ENCODE data around the gene SENP2. TPM values are rescaled to one million over a fixed set of nuclear protein-coding genes. Genes with fewer than 3 reads are reported as not detected.
"Not testable (repeated sequence)": the region's sequence is repeated elsewhere in the genome, so short reads cannot be mapped to it uniquely, and the experiment has no call there.

Gene SENP2
- total and polyA plus RNA-seq, 4 donors: 7.9 to 23.3 (median 11.3) TPM

DNA sequence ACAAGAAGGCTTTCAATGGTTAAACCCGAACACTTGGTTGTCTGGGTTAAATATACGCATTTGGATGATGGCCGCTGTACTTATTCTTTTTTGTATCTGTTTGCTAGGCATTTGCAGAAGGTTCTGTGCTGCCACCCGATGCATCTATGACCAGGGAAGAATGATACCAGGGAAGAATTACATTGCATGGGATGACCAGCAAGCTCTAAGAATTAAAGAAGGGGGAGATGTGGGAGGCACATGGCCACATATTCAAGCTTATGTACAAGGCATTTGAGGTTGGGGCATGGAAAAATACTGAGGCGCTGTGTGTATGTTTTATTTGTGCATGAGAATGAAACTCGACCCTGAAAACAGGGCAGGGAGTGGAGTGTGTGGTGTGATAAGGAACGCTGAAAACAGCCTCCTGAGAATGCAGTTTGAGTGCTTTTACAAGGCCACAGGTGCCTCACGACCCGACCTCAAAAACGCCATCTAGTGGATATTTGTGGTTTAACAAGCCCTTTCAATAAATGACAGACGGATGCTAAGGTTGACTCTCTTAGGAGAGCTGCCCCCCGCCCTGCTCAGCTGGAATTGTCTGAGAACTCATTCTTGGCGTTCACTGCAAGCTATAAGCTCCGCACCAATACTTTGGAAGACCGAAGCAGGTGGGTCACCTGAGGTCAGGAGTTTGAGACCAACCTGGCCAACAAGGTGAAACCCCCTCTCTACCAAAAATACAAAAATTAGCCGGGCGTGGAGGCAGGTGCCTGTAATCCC lies 10.8 kb upstream of the SENP2 start:
- not testable (repeated sequence) for H3K4me3 ChIP-seq (ENCODE audit: low read depth in 1 of 3, low read length in 3 of 3); H3K27ac ChIP-seq (ENCODE audit: low read depth in 1 of 2, low read length in 2 of 2); H3K4me1 ChIP-seq (ENCODE audit: control insufficient read depth in 4 of 4, insufficient read depth in 4 of 4, low read length in 3 of 4); H3K9ac ChIP-seq (ENCODE audit: low read depth in 1 of 2, low read length in 2 of 2); H3K9me3 ChIP-seq (ENCODE audit: control insufficient read depth in 4 of 4, low read length in 3 of 4); DNase-seq (ENCODE audit: low spot score); H3K36me3 ChIP-seq (ENCODE audit: control insufficient read depth in 4 of 4, insufficient read depth in 3 of 4, low read depth in 1 of 4, low read length in 3 of 4); H3K27me3 ChIP-seq (ENCODE audit: control insufficient read depth in 4 of 4, insufficient read depth in 4 of 4, low read length in 3 of 4)
- WGBS: 31% methylated on average over 17 of the region's 17 CpGs
- TF ChIP-seq, protein P1, sequence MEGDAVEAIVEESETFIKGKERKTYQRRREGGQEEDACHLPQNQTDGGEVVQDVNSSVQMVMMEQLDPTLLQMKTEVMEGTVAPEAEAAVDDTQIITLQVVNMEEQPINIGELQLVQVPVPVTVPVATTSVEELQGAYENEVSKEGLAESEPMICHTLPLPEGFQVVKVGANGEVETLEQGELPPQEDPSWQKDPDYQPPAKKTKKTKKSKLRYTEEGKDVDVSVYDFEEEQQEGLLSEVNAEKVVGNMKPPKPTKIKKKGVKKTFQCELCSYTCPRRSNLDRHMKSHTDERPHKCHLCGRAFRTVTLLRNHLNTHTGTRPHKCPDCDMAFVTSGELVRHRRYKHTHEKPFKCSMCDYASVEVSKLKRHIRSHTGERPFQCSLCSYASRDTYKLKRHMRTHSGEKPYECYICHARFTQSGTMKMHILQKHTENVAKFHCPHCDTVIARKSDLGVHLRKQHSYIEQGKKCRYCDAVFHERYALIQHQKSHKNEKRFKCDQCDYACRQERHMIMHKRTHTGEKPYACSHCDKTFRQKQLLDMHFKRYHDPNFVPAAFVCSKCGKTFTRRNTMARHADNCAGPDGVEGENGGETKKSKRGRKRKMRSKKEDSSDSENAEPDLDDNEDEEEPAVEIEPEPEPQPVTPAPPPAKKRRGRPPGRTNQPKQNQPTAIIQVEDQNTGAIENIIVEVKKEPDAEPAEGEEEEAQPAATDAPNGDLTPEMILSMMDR (IDR thresholded peaks at IDR 0.05; ENCODE audit: low read depth, low read length, missing input control): peak; percentile 47
- peak; percentile 63 to 77 for TF ChIP-seq RAD21 (IDR thresholded peaks at IDR 0.05)

DNA sequence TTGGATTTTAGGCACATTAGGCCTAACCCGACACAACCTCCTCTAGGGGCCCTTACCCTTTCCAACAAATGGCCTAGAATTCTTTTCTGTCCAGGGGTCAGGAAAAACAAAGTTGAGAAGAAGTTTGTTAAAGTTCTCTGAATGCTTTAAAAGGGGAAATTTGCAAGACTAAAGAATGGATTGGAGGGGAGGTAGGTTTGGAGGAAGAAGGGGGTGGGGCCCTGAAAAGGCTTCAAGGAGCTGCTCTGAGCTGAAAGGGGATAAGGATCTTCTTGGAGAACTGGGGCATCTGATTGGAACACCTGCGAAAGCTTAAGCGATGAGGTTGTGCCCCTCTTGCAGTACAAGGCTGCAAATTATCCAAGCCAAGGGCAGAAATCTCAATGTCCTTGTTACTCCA lies 3.9 kb upstream of the SENP2 start:
- no peak for TF ChIP-seq RAD21 (IDR thresholded peaks at IDR 0.05)
- no peak for TF ChIP-seq GABPA (IDR thresholded peaks at IDR 0.05 in 1 of 2, conservative IDR thresholded peaks at IDR 0.05 in 1 of 2)
- no peak for TF ChIP-seq TAF1 (conservative IDR thresholded peaks at IDR 0.05)
- TF ChIP-seq, protein P2, sequence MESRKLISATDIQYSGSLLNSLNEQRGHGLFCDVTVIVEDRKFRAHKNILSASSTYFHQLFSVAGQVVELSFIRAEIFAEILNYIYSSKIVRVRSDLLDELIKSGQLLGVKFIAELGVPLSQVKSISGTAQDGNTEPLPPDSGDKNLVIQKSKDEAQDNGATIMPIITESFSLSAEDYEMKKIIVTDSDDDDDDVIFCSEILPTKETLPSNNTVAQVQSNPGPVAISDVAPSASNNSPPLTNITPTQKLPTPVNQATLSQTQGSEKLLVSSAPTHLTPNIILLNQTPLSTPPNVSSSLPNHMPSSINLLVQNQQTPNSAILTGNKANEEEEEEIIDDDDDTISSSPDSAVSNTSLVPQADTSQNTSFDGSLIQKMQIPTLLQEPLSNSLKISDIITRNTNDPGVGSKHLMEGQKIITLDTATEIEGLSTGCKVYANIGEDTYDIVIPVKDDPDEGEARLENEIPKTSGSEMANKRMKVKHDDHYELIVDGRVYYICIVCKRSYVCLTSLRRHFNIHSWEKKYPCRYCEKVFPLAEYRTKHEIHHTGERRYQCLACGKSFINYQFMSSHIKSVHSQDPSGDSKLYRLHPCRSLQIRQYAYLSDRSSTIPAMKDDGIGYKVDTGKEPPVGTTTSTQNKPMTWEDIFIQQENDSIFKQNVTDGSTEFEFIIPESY (IDR thresholded peaks at IDR 0.05): no peak
- TF ChIP-seq, protein P3, sequence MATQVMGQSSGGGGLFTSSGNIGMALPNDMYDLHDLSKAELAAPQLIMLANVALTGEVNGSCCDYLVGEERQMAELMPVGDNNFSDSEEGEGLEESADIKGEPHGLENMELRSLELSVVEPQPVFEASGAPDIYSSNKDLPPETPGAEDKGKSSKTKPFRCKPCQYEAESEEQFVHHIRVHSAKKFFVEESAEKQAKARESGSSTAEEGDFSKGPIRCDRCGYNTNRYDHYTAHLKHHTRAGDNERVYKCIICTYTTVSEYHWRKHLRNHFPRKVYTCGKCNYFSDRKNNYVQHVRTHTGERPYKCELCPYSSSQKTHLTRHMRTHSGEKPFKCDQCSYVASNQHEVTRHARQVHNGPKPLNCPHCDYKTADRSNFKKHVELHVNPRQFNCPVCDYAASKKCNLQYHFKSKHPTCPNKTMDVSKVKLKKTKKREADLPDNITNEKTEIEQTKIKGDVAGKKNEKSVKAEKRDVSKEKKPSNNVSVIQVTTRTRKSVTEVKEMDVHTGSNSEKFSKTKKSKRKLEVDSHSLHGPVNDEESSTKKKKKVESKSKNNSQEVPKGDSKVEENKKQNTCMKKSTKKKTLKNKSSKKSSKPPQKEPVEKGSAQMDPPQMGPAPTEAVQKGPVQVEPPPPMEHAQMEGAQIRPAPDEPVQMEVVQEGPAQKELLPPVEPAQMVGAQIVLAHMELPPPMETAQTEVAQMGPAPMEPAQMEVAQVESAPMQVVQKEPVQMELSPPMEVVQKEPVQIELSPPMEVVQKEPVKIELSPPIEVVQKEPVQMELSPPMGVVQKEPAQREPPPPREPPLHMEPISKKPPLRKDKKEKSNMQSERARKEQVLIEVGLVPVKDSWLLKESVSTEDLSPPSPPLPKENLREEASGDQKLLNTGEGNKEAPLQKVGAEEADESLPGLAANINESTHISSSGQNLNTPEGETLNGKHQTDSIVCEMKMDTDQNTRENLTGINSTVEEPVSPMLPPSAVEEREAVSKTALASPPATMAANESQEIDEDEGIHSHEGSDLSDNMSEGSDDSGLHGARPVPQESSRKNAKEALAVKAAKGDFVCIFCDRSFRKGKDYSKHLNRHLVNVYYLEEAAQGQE (IDR thresholded peaks at IDR 0.05): no peak
- no peak for TF ChIP-seq FOXA2 (IDR thresholded peaks at IDR 0.05)
- Histone ChIP-seq H3K9me3 (ENCODE audit: control insufficient read depth in 4 of 4, low read length in 3 of 4) (no peaks in the 10 kb centered on the region), H3K4me1 (ENCODE audit: control insufficient read depth in 4 of 4, insufficient read depth in 4 of 4, low read length in 3 of 4) (peaks cover 3 to 13% (median 8%) of the 10 kb centered on the region in 4 donors), H3K27ac (ENCODE audit: low read depth in 1 of 2, low read length in 2 of 2) (no peak overlapping the region), H3K27me3 (ENCODE audit: control insufficient read depth in 4 of 4, insufficient read depth in 4 of 4, low read length in 3 of 4) (no peaks in the 10 kb centered on the region), H3K36me3 (ENCODE audit: control insufficient read depth in 4 of 4, insufficient read depth in 3 of 4, low read depth in 1 of 4, low read length in 3 of 4) (no peaks in the 10 kb centered on the region), H3K4me3 (ENCODE audit: low read depth in 1 of 3, low read length in 3 of 3) (no peak overlapping the region), H3K9ac (ENCODE audit: low read depth in 1 of 2, low read length in 2 of 2) (no peak overlapping the region)
- 82% methylated on average over 3 of the region's 3 CpGs for WGBS
- DNase-seq (ENCODE audit: low spot score): no peak

DNA sequence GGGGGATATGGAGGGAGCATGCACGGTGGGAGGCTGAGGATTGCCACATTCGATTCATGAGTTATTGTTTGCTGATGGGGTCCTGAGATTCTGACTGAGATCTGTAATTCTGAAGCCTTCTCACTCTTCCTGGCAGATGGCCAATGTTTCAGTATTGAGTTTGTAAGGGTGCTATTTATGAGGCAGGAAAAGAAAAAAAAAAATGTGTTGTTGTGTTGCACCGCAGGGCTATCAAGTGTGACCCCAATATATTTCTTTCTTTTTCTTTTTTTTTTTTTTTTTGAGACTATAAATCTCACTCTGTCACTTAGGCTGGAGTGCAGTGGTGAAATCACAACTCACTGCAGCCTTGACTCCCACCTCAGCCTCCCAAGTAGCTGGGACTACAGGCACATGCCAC lies 3.2 kb upstream of the SENP2 start:
- WGBS: 45% methylated on average over 3 of the region's 3 CpGs
- no peaks in the 10 kb centered on the region for H3K9me3 ChIP-seq (ENCODE audit: control insufficient read depth in 4 of 4, low read length in 3 of 4)
- H3K9ac ChIP-seq (ENCODE audit: low read depth in 1 of 2, low read length in 2 of 2): no peak overlapping the region
- DNase-seq (ENCODE audit: low spot score): no peak
- no peaks in the 10 kb centered on the region for H3K36me3 ChIP-seq (ENCODE audit: control insufficient read depth in 4 of 4, insufficient read depth in 3 of 4, low read depth in 1 of 4, low read length in 3 of 4)
- peaks cover 4 to 17% (median 10%) of the 10 kb centered on the region in 4 donors for H3K4me1 ChIP-seq (ENCODE audit: control insufficient read depth in 4 of 4, insufficient read depth in 4 of 4, low read length in 3 of 4)
- H3K4me3 ChIP-seq (ENCODE audit: low read depth in 1 of 3, low read length in 3 of 3): no peak overlapping the region
- no peak overlapping the region for H3K27ac ChIP-seq (ENCODE audit: low read depth in 1 of 2, low read length in 2 of 2)
- H3K27me3 ChIP-seq (ENCODE audit: control insufficient read depth in 4 of 4, insufficient read depth in 4 of 4, low read length in 3 of 4): no peaks in the 10 kb centered on the region
- TF ChIP-seq, protein P1 (IDR thresholded peaks at IDR 0.05; ENCODE audit: low read depth, low read length, missing input control): no peak
- TF ChIP-seq, protein P3 (IDR thresholded peaks at IDR 0.05): no peak
- TF ChIP-seq HNF4G (IDR thresholded peaks at IDR 0.05) (no peak), JUND (IDR thresholded peaks at IDR 0.05) (no peak), GABPA (IDR thresholded peaks at IDR 0.05 in 1 of 2, conservative IDR thresholded peaks at IDR 0.05 in 1 of 2) (no peak), FOXA2 (IDR thresholded peaks at IDR 0.05) (no peak), TAF1 (conservative IDR thresholded peaks at IDR 0.05) (no peak)
- TF ChIP-seq, protein P4, sequence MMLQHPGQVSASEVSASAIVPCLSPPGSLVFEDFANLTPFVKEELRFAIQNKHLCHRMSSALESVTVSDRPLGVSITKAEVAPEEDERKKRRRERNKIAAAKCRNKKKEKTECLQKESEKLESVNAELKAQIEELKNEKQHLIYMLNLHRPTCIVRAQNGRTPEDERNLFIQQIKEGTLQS (IDR thresholded peaks at IDR 0.05): no peak
